NCI-H2227 (cell line): ENCODE measurements around the gene MCRIP2.

Experiments used
- DNase-seq: peaks from one replicate; lab custom pipeline; 2025; ENCODE audit not compliant: unreplicated experiment; lab: John Stamatoyannopoulos, UW

The MCRIP2 gene

DNA sequence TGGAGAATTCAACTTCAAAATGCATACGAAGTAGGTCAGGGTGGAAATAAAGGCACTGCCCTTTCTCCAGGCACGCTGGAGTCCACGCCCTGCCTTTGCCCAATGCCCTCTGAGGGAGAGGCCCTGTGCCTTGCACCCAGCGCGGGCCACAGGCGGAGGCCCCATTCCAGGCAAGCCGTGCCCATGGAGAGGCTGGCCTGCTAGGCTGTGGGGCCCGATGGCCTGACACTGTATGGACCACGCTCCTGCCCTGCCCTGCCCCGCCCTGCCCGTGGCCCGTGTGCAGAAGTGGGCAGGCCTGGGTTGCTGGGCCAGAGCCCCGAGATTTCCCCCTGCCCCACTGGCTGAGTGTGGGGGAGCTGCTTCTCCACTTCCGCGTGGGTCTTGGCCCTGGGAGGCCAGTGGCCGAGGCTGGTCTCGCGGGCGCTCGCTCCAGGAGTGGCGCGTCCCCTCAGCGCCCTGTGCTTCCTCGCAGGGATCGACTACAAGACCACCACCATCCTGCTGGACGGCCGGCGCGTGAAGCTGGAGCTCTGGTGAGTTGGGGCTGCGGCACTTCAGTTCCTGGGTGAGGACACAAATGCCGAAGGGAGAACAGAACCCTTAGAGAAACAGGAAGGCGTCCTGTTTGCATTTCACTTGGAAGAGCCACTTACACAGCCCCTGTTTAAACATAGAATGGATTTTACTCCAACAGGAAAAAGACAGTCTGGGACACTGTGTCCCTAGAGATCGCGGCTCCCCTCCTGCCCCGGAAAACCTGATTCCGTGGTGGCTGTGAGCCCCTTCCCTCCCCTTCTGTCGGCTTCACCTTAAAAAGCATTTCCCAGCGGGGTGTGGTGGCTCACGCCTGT lies 24.7 kb upstream of the MCRIP2 start:
- DNase-seq, result no peak

- DNase-seq, result no peak
Measured at GRCh38 chr16:617855-618254, 23.8 kb upstream of the MCRIP2 start.

- DNase-seq, result no peak
Measured at GRCh38 chr16:619476-620100, 22.0 kb upstream of the MCRIP2 start.

DNA sequence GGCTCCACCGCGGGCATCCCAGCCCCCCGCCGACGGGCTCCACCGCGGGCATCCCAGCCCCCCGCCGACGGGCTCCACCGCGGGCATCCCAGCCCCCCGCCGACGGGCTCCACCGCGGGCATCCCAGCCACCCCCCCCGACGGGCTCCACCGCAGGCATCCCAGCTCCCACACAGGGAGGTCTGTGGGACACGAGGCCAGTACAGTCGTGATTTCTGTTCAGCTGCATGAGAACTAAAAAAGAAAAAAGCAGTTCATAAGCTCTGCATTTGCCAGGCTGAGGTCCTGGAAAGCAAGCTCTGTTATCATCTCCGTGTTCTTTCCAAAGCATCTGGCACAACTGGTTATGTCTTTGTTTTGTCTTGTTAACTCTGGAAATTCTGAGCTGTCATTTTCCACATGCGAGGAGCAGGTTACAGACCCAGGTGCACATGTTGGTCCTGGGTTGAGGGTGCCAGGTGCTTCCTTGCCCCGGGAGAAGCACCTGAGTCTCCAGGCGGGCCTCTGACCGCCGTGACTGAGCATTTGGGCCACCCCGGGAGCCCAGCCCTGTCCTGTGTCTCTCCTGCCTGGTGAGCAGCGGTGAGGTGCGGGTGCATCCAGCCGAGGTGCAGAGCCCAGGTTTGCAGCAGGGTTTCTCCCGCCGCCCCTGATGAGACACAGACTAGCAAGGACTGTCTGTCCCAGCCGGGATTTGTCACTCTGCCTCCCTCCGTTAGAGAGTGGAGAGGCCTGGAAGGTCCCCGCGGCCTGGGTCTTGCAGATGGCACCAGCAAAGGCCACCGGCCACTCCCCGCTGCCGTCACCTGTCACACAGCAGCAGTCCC lies 20.7 kb upstream of the MCRIP2 start:
- DNase-seq, result no peak

- DNase-seq, result no peak
Measured at GRCh38 chr16:621526-622105, 20.0 kb upstream of the MCRIP2 start.

- DNase-seq, result no peak
Measured at GRCh38 chr16:622920-623280, 18.7 kb upstream of the MCRIP2 start.

- DNase-seq, result no peak
Measured at GRCh38 chr16:624526-625070, 17.0 kb upstream of the MCRIP2 start.

DNA sequence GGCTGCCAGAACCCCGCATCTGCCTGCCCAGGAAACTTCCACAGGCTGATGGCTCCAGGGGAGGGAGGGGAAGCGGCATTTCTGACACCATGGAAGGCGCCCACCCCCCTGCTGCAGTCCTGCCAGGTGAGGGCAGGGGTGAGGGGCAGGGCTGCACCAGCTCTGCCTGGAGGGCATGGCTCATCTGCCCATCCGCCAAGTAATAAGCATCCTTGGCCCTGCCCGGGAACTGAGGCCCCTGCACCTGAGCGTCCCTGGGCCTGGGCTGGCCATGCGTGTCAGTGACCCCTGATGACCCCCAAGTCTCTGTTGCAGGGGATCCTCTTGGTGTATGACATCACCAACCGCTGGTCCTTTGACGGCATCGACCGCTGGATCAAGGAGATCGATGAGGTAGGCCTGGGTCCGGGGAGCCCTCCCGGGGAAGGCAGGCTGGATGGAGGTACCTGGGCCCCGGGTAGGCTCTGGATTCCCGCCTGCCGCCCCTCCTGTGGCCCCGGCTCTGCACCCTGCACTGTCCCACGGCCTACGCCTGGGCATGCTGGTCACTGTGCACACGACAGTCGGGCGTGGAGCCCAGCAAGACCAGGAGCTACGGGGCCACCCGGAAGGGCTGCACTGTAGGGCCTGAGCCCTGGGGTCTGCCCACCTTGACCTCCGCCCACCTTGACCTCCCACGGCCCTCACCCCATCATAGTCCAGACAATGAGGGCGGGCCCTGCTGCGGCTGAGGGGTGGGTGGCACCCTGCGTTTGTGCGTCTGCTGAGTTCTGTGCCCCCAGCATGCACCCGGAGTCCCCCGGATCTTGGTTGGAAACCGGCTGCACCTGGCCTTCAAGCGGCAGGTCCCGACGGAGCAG lies 16.3 kb upstream of the MCRIP2 start:
- DNase-seq, result no peak

DNA sequence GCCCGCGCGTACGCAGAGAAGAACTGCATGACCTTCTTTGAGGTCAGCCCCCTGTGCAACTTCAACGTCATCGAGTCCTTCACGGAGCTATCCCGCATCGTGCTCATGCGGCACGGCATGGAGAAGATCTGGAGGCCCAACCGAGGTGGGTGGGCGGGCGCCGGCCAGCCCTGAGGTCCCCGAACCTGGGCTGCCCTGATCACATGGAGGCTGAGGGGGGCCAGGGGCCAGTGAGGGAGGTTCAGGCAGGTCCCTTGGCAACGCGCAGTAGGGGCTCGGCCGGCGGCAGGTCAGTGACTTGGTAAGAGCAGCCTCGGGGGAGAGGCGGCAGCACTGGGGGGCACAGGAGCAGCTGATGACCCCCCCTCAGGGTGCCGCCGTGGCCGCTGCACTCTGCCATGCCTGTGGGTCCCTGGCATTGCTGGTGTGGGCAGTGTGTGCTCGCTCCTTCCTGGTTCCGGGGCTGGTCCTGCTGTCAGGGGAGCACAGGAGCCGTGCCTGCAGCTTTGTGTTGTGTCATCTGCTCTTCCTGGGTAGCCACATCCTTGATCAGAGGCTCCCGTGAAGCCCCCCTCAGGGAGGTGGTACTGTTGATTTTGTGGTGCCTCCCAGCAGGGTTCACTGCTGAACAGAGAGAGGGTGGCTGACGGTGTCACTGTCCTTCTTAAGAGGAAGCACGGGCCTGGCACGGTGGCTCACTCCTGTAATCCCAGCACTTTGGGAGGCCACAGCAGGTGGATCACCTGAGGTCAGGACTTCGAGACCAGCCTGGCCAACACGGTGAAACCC lies 15.5 kb upstream of the MCRIP2 start:
- no peak for DNase-seq

DNA sequence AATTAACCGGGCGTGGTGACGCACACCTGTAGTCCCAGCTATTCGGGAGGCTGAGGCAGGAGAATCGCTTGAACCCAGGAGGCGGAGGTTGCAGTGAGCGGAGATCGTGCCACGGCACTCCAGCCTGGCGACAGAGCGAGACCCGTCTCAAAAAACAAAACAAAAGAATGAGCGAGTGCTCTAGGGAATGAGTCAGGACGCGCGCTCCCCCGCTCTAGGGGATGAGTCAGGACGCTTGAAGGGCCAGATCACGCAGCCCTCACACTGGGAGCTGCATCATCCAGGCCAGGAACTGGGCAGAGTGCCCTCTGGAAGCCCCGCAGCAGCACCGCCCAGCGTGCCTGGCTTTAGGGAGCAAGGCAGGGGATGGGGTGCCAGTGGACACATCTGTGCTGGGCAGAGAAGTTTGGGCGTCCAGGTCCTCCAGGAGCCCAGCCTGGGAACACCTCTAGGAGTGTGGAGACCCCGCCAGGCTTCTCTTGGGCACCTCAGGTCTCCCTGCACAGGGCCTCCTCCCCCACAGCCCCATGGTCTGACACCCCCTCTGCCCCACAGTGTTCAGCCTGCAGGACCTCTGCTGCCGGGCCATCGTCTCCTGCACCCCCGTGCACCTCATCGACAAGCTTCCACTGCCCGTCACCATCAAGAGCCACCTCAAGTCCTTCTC lies 14.7 kb upstream of the MCRIP2 start:
- no peak for DNase-seq

GRCh38 chr16:627454-628239 lies 14.0 kb upstream of the MCRIP2 start:
- no peak for DNase-seq

DNA sequence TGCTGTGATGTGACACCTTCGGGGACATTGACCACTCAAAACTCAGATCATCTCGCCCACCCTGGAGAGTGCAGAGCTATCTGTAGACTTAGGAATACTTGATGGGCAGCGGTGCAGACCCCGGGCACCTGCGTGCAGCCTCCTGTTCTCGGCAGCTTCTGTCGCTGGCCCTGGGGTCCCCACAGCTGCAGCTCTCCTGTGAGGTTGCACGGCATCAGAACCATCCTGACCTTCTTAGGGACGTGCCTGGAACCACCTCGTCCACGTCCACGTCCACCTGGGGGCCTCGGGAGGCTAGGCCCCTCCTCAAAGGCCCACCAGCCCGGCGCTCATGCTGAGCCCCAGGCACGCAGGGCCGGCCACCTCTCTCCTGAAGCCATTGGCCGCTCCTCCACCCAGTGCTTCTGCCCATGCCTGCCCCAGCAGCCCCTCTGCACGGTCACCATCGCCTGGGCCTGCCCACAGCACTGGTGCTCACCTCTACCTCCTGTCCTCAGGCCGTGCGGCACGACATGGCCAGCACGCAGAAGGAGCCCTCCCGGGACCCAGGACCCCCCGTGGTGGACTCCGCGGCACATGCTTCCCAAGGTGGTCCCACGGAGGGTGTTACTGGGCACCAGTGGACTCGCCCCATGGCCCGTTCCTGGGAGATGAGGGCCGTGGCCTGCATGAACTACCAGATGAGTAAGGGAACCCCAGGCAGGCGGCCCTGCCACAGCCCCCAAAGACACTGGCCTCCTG lies 13.1 kb upstream of the MCRIP2 start:
- DNase-seq, result no peak

- peak; percentile 55 for DNase-seq
Measured at GRCh38 chr16:629185-629832, 12.3 kb upstream of the MCRIP2 start.

DNA sequence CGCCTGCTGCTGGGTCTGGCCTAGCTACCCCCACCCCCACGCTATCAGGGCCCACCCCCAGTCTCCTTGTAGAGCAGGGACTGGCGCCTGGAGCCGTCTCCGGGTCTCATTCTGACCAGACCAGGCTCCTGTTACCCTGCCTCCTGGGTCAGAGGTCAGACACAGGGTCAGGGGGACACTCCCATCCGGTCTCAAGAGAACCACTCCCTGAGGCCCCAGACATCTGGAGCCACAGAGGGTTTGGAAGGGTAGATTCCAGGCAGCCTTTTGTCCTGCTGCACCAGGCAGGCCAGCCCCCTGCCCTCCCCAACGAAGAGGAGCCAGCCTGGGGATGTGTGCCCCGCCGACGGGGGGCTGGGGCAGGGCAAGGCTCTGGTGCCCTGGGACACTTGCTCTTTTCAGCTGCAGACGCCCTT lies 11.8 kb upstream of the MCRIP2 start:
- no peak for DNase-seq

DNA sequence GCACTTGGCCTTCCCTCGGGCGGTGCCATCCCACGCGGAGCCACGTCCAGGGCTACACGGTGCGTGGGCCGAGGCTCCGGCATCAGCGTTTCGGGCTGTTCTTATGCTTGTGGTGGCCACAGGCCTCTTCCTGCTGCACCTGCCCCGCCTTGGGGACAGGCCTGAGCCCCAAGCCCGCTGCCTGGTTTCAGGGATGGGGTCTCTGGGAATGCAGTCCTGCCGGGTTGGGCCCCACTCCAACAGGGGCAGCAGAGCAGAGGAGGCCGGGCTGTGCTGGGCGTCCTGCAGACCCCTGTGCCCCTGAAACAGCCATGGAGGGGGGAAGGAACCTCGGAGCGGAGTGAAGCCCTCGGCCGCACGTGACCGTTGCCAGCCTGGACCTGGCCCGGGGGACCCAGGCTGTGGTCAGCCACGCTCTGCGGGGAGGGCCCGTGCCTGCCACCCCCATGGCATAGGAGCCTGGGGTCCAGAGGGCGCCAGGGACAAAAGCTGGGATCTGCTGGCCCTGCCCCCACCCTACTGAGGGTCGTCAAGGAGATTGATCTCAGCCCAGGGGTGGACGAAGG lies 11.3 kb upstream of the MCRIP2 start:
- no peak for DNase-seq

DNA sequence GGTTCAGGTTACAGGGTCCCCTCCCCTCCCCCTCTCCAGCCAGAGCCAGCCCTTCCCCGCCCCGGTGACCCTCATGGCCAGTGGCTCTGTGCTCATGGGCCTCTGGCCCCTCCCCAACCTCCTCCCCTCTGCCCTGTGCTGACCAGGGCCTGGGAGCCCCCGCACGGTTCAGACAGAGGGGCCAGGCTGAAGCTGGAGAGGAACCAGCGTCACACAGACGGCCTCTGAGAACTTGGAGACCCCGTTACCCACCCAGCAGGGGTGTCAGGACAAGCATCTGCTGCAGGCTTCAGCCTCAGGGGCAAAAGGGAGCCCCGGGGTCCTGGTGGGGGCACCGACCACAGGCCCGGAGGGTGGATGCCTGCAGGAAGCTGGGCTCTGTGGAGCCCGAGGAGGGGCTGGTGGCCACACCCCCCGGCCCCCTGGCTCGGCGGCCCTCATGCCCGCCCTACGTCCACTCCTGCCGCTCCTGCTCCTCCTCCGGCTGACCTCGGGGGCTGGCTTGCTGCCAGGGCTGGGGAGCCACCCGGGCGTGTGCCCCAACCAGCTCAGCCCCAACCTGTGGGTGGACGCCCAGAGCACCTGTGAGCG lies 10.7 kb upstream of the MCRIP2 start, which contains the start of gene WFIKKN1:
TSS of gene WFIKKN1 (plus strand) at position 171 of the 591 bp plus-strand sequence. CDS start at position 440, 269 bp downstream.
- peak; percentile 39 for DNase-seq
